Measurements from ENCODE around the gene NPAS4. TPM values are rescaled to one million over a fixed set of nuclear protein-coding genes. Genes with fewer than 3 reads are reported as not detected.
"Not testable (repeated sequence)": the region's sequence is repeated elsewhere in the genome, so short reads cannot be mapped to it uniquely, and the experiment has no call there.

The NPAS4 gene
- polyA plus RNA-seq, 2 of the 4 experiments (the other 2 are of a cell fraction), result 0.03 TPM; not detected in 1

DNA sequence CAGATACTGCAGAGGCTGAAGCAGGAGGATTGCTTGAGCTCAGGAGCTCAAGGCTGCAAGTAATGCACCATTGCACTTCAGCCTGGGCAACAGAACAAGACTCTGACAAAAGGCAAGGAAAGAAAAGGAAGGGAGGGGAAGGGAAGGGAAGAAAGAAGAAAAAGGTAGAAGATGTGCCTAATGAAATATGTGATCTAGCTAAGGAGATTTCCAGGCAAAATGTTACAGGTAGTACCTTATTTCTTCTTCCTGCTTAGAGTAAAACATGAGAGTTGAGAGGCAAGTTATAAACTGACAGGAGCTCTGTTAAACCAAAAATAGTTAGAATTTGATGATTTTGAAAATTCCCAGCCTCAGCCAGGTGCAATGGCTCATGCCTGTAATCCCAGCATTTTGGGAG lies 41.2 kb downstream of the NPAS4 start:
- TF ChIP-seq ESRRA (IDR thresholded peaks at IDR 0.05; ENCODE audit: borderline replicate concordance, low read length), result no peak
- no peak for TF ChIP-seq MAZ (IDR thresholded peaks at IDR 0.05; ENCODE audit: borderline replicate concordance, low read depth, low read length)
- no peak for TF ChIP-seq EHMT2 (IDR thresholded peaks at IDR 0.05; ENCODE audit: low read depth)
- TF ChIP-seq, protein P1, sequence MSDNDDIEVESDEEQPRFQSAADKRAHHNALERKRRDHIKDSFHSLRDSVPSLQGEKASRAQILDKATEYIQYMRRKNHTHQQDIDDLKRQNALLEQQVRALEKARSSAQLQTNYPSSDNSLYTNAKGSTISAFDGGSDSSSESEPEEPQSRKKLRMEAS (IDR thresholded peaks at IDR 0.05), result no peak
- POLR2A ChIA-PET, result no interaction called here

DNA sequence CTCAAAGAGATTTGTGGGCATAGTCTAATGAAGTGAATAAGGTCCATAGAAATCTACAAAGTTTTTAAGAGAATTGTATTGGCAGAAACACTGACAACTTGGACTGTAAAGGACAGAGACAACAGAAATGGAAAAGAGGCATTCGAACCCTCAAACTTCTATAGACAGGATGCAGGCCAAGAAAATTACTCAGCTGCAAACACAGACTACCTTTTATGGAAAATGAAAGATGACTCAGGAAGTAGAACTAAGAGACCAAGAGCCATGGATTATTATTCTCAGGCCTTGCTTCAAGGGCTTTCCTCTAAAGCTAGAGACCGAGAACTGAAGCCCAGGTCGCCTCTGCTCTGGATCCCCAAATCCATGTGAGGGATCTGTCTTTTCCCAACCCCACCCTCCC lies 42.1 kb downstream of the NPAS4 start:
- ChIA-PET CTCF (interaction anchor here (0.9 to 3.6 kb wide), 5 partner anchors 16 to 72 kb away, joined by 3 to 15 read pairs (median 3); partner anchors contain the start of gene MRPL11), POLR2A (no interaction called here)
- Histone ChIP-seq H3K27ac (no peak overlapping the region), H3K4me1 (peaks cover 9% of the 10 kb centered on the region), H3K4me3 (no peak overlapping the region), H3K4me2 (no peak overlapping the region), H3K9me3 (peaks cover 5% of the 10 kb centered on the region)
- FAIRE-seq, result no peak
- ATAC-seq, result no peak
- WGBS (ENCODE audit: missing lambda C conversion rate), result 47% methylated on average over 3 of the region's 3 CpGs
- no peak for TF ChIP-seq JUNB (IDR thresholded peaks at IDR 0.05)
- no peak for TF ChIP-seq ZC3H11A (IDR thresholded peaks at IDR 0.05)
- no peak for TF ChIP-seq EP300 (IDR thresholded peaks at IDR 0.05)
- TF ChIP-seq KDM1A (IDR thresholded peaks at IDR 0.05; ENCODE audit: low read depth), result no peak
- TF ChIP-seq, protein P1 (IDR thresholded peaks at IDR 0.05), result no peak
- TF ChIP-seq CTCF (IDR thresholded peaks at IDR 0.05), result no peak
- TF ChIP-seq HES2 (IDR thresholded peaks at IDR 0.05), result no peak
- TF ChIP-seq JUN (IDR thresholded peaks at IDR 0.05), result no peak
- no peak for TF ChIP-seq HEYL (CRISPR knock-in tag; IDR thresholded peaks at IDR 0.05)
- no peak for TF ChIP-seq GATA3 (IDR thresholded peaks at IDR 0.05; ENCODE audit: borderline replicate concordance)
- TF ChIP-seq PHF8 (IDR thresholded peaks at IDR 0.05; ENCODE audit: borderline replicate concordance, low read depth), result no peak
- TF ChIP-seq, protein P2, sequence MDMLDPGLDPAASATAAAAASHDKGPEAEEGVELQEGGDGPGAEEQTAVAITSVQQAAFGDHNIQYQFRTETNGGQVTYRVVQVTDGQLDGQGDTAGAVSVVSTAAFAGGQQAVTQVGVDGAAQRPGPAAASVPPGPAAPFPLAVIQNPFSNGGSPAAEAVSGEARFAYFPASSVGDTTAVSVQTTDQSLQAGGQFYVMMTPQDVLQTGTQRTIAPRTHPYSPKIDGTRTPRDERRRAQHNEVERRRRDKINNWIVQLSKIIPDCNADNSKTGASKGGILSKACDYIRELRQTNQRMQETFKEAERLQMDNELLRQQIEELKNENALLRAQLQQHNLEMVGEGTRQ (IDR thresholded peaks at IDR 0.05), result no peak
- no peak for TF ChIP-seq CBX2 (IDR thresholded peaks at IDR 0.05; ENCODE audit: borderline replicate concordance, low read depth)
- no peak for TF ChIP-seq MYC (IDR thresholded peaks at IDR 0.05; ENCODE audit: borderline replicate concordance, low read length)
- no peak for DNase-seq (ENCODE audit: low read depth in 1 of 2, low spot score in 1 of 2)

More for the DNA sequence above, 41.2 kb downstream of the NPAS4 start:
- Histone ChIP-seq H3K4me2 (no peak overlapping the region), H3K4me3 (no peak overlapping the region), H3K27ac (no peak overlapping the region), H3K4me1 (0 out of 3 replicates have a peak, but pooled peaks cover 3% of the 10 kb centered on the region), H3K9me3 (peaks cover 5% of the 10 kb centered on the region)
- FAIRE-seq (no peak), DNase-seq (ENCODE audit: low read depth in 1 of 2, low spot score in 1 of 2) (no peak), ATAC-seq (no peak)
- CTCF ChIA-PET, result interaction anchor here (0.9 to 3.6 kb wide), 5 partner anchors 17 to 97 kb away, joined by 3 to 15 read pairs (median 4); partner anchors contain the start of gene MRPL11

GRCh38 chr11:66464116-66464515 lies 43.3 kb downstream of the NPAS4 start:
- H3K4me1 ChIP-seq, result peaks cover 10% of the 10 kb centered on the region
- CTCF ChIA-PET, result interaction anchor here (1.1 to 3.6 kb wide), 4 partner anchors 15 to 34 kb away, joined by 3 to 15 read pairs (median 7); partner anchors contain the start of gene MRPL11
- POLR2A ChIA-PET; H3K4me3 ChIP-seq; DNase-seq (ENCODE audit: low read depth in 1 of 2, low spot score in 1 of 2); ATAC-seq; FAIRE-seq; H3K27ac ChIP-seq; H3K4me2 ChIP-seq; H3K9me3 ChIP-seq: not testable (repeated sequence)
- WGBS (ENCODE audit: missing lambda C conversion rate), result 76% methylated on average over 5 of the region's 5 CpGs
